Measurements from ENCODE around the gene MECR.

The MECR gene

GRCh38 chr1:29237852-29238619 is 7.3 kb upstream of the MECR start:
- TF ChIP-seq CTCF (IDR thresholded peaks at IDR 0.05): no peak

GRCh38 chr1:29237129-29237821 is 6.5 kb upstream of the MECR start:
- TF ChIP-seq CTCF (IDR thresholded peaks at IDR 0.05): peak; percentile 11; the same call in 1 of the 2 replicates

- TF ChIP-seq CTCF (IDR thresholded peaks at IDR 0.05): no peak
Observed at GRCh38 chr1:29236712-29237128, 6.0 kb upstream of the MECR start.

- peak; percentile 86 for TF ChIP-seq CTCF (IDR thresholded peaks at IDR 0.05)
Observed at GRCh38 chr1:29235955-29236711, 5.4 kb upstream of the MECR start, which contains the start of gene PTPRU. PTPRU (plus strand) TSS chr1:29236522; CDS start chr1:29236645, 123 bp downstream.

GRCh38 chr1:29234471-29234870 is 3.7 kb upstream of the MECR start:
- no peak for TF ChIP-seq CTCF (IDR thresholded peaks at IDR 0.05)

- TF ChIP-seq CTCF (IDR thresholded peaks at IDR 0.05): no peak
Observed at GRCh38 chr1:29233693-29234092, 3.0 kb upstream of the MECR start.

- TF ChIP-seq CTCF (IDR thresholded peaks at IDR 0.05): no peak
Observed at GRCh38 chr1:29232387-29232786, 1.7 kb upstream of the MECR start.

Data from LNCAP (cell line).